Right atrium auricular region (tissue), 2 donors: Measurements from ENCODE around the gene GRIK4. TPM values are rescaled to one million over a fixed set of nuclear protein-coding genes. Genes with fewer than 3 reads are reported as not detected.
"Not testable (repeated sequence)": the region's sequence is repeated elsewhere in the genome, so short reads cannot be mapped to it uniquely, and the experiment has no call there.

Experiments
- DNase-seq: peaks from one replicate; pipeline ENCODE4 v3.0.0-alpha.2; 2019; ENCODE audit warnings: low spot score
- H3K27ac ChIP-seq, 2 donors: fragments of 200-600 bp; sonication (generic); 1 replicate in 1 of 2; 2 replicates in 1 of 2; pipeline ENCODE4 v1.5.1; 2016 to 2019
- H3K27me3 ChIP-seq, 2 donors: fragments of 200-600 bp; sonication (generic); one replicate each; pipeline versions ENCODE4 v1.5.1 to v1.6.0; 2017 to 2019
- H3K36me3 ChIP-seq: fragments of 200-600 bp; sonication (generic); one replicate; pipeline ENCODE4 v1.5.1; 2016
- H3K4me1 ChIP-seq, 2 donors: fragments of 200-600 bp; sonication (generic); one replicate each; pipeline versions ENCODE4 v1.5.1 to v1.6.0; 2017 to 2019
- H3K4me3 ChIP-seq, 2 donors: fragments of 200-600 bp; sonication (generic); 1 replicate in 1 of 2; 2 replicates in 1 of 2; pipeline ENCODE4 v1.5.1; 2017 to 2019; ENCODE audit warnings: mild to moderate bottlenecking in 1 of 2, moderate library complexity in 1 of 2
- H3K9me3 ChIP-seq, 2 donors: fragments of 200-600 bp; sonication (generic); one replicate each; pipeline ENCODE4 v1.5.1; 2019
- total RNA-seq, 2 donors: library from RNA; depleted of rRNA; stranded (reverse); fragments of >200 nt; gene quantifications; one replicate each; pipeline ENCODE4 v1.1.0, GENCODE V29; 2016
- TF ChIP-seq, protein P1 (sequence below), 2 donors: fragments of 200-600 bp; sonication (generic); IDR thresholded peaks; one replicate each; pipeline ENCODE4 v1.5.1; 2019; ENCODE audit warnings: antibody characterized with exemption in 2 of 2

Gene GRIK4
- total RNA-seq, 2 donors from 2014 or later = 0.04 to 0.30 TPM

DNA sequence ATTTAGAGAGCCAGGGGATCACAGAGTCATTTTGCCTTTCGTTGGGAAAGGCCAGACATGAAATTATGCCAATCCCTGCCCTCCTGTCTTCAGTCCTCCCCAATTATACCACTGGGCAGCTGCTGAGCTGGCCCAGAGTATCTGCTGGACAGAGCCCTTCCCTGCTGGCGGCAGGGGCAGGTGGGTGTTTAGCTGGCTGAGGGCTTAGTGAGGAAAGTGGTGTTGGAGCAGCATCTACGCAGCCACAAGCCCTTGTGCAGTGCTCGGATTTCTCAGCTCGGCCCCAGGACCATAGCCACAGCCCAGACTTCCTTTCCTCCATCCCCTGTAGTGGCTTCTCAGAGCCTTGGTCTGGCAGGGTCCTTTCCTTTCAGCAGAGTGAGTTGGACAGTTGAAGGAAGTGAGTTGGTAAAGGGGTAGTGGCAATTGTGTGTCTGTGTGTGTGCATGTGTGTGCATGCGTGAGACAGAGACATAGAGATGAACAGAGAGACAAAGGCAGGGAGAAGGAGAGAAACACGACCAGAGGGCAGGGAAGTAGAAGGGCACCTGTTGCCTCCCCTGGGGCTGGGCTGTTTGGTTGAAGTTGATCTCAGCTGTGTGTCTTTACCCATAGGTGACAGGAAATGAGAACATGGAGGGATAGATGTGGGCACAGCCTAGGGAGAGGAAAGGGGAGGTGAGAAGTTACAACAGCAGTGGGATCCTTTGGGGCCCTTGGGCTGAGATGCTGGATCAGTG lies 66.2 kb downstream of the GRIK4 start:
- DNase-seq = no peak
- Histone ChIP-seq H3K4me1 (no peaks in the 10 kb centered on the region), H3K27me3 (no peaks in the 10 kb centered on the region), H3K4me3 (no peak overlapping the region), H3K9me3 (no peaks in the 10 kb centered on the region), H3K36me3 (no peaks in the 10 kb centered on the region), H3K27ac (no peak overlapping the region)
- TF ChIP-seq, protein P1, sequence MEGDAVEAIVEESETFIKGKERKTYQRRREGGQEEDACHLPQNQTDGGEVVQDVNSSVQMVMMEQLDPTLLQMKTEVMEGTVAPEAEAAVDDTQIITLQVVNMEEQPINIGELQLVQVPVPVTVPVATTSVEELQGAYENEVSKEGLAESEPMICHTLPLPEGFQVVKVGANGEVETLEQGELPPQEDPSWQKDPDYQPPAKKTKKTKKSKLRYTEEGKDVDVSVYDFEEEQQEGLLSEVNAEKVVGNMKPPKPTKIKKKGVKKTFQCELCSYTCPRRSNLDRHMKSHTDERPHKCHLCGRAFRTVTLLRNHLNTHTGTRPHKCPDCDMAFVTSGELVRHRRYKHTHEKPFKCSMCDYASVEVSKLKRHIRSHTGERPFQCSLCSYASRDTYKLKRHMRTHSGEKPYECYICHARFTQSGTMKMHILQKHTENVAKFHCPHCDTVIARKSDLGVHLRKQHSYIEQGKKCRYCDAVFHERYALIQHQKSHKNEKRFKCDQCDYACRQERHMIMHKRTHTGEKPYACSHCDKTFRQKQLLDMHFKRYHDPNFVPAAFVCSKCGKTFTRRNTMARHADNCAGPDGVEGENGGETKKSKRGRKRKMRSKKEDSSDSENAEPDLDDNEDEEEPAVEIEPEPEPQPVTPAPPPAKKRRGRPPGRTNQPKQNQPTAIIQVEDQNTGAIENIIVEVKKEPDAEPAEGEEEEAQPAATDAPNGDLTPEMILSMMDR (IDR thresholded peaks at IDR 0.05) = no peak

DNA sequence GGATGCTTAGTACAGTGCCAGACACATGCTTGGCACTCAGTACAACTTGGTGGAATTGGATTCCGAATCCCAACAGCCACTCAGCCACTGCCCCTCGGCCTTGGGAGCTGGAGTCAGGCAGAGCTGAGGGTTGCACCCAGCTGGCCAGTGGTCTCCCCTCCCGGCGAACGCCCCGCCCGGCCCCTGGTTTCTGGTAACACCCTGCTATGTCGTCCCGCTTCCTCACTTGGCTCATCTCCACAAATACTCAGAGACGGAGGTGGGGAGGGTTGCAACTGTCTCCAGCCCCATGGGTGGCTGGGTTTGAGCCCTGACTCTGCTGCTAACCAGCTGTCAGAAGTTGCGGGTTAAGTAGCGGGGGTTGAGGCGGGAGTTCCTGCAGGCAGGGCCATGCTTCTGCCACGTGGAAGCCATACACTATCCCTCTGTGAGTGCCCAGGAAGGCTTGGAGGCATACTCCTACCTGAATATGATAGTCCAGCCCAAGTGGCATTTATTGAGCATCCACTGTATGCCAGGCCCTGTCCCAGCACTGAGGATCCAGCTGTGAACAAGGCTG lies 67.1 kb downstream of the GRIK4 start:
- Histone ChIP-seq H3K27me3 (no peaks in the 10 kb centered on the region), H3K36me3 (no peaks in the 10 kb centered on the region), H3K4me1 (no peaks in the 10 kb centered on the region), H3K4me3 (no peak overlapping the region), H3K9me3 (peaks cover 0 to 8% of the 10 kb centered on the region in 2 donors), H3K27ac (no peak overlapping the region)
- DNase-seq = no peak
- TF ChIP-seq, protein P1 (IDR thresholded peaks at IDR 0.05) = no peak

DNA sequence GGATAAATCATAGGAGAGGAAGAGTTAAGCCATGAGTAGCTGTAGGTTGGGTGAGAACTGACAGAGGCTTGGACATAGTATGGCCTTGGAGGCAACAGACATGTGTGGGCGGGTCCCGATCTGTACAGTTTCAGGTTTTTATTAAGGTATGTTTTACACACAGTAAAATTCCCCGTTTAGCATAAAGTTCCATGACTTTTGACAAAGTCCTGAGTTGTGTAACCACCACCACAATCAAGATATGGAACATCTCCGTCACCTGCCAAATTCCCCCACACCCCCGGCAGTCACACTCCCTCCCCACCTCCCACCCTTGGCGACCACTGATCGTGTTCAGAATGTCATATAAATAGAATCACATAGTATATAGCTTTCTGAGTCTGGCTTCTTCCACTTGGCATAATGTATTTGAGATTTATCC lies 68.1 kb downstream of the GRIK4 start:
- no peaks in the 10 kb centered on the region for H3K27me3 ChIP-seq
- H3K4me1 ChIP-seq = no peaks in the 10 kb centered on the region
- DNase-seq = no peak
- H3K27ac ChIP-seq = no peak overlapping the region
- H3K9me3 ChIP-seq = peaks cover 0 to 12% of the 10 kb centered on the region in 2 donors
- TF ChIP-seq, protein P1 (IDR thresholded peaks at IDR 0.05) = no peak
- no peak overlapping the region for H3K4me3 ChIP-seq
- H3K36me3 ChIP-seq = no peaks in the 10 kb centered on the region

GRCh38 chr11:120581313-120581712 lies 69.8 kb downstream of the GRIK4 start:
- H3K36me3 ChIP-seq = no peaks in the 10 kb centered on the region
- peaks cover 0 to 12% of the 10 kb centered on the region in 2 donors for H3K9me3 ChIP-seq
- H3K27ac ChIP-seq = no peak overlapping the region
- no peak overlapping the region for H3K4me3 ChIP-seq
- H3K4me1 ChIP-seq = no peaks in the 10 kb centered on the region
- no peak for DNase-seq
- TF ChIP-seq, protein P1 (IDR thresholded peaks at IDR 0.05) = no peak
- H3K27me3 ChIP-seq = no peaks in the 10 kb centered on the region

- not testable (repeated sequence) for H3K27ac ChIP-seq, H3K36me3 ChIP-seq, H3K4me3 ChIP-seq, H3K4me1 ChIP-seq, H3K27me3 ChIP-seq, DNase-seq
- H3K9me3 ChIP-seq = peaks cover 0 to 12% of the 10 kb centered on the region in 2 donors
Observed at GRCh38 chr11:120582535-120582934, 71.0 kb downstream of the GRIK4 start.

DNA sequence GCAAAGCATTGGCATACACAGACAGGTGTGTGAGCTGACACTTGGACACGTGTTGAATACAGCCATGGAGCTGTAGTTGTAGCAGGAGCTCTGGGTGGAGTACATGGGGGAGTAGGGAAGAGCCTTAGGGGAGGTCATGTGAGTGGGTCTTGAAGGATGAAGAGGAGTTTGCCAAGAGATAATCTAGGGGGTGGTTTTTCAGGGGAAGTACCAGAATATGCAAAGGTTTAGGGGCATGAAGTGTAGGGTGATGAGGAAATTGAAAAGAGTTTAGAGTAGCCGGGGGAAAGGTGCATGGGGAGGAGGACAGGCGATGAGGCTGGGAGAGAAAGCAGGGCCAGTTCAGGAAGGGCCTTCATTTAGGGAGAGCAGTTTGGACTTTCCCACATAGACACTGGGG lies 74.5 kb downstream of the GRIK4 start:
- no peak overlapping the region for H3K27ac ChIP-seq
- DNase-seq = no peak
- H3K4me1 ChIP-seq = no peaks in the 10 kb centered on the region
- H3K4me3 ChIP-seq = no peak overlapping the region
- no peaks in the 10 kb centered on the region for H3K36me3 ChIP-seq
- TF ChIP-seq, protein P1 (IDR thresholded peaks at IDR 0.05) = no peak
- H3K27me3 ChIP-seq = no peaks in the 10 kb centered on the region
- H3K9me3 ChIP-seq = peaks cover 0 to 12% of the 10 kb centered on the region in 2 donors
